ENCODE results near the gene CYP2A13.
"Not testable (repeated sequence)": the region's sequence is repeated elsewhere in the genome, so short reads cannot be mapped to it uniquely, and the experiment has no call there.

The CYP2A13 gene

GRCh38 chr19:41096353-41096752 is 8.1 kb downstream of the CYP2A13 start:
- Histone ChIP-seq H3K27ac (replicated peaks; ENCODE audit: low read length) (no peak overlapping the region), H4K8ac (ENCODE audit: low read depth, low read length) (no peak overlapping the region), H3K4me2 (ENCODE audit: insufficient read depth, low read length, poor library complexity, severe bottlenecking) (no peak overlapping the region), H3K9ac (ENCODE audit: low read depth, low read length, poor library complexity) (no peak overlapping the region), H3K4me3 (ENCODE audit: low read length in 2 of 2) (no peak overlapping the region), H3K18ac (ENCODE audit: low read length) (no peak overlapping the region), H2BK5ac (ENCODE audit: low read length) (no peak overlapping the region), H2AFZ (ENCODE audit: low read length) (no peak overlapping the region), H3K79me1 (ENCODE audit: low read depth, low read length) (no peaks in the 10 kb centered on the region), H2BK15ac (ENCODE audit: low read length) (no peak overlapping the region), H3K14ac (ENCODE audit: low read length) (no peak overlapping the region), H3K36me3 (replicated peaks in 1 of 2; ENCODE audit: control insufficient read depth in 2 of 2, insufficient read depth in 2 of 2, low read length in 2 of 2) (no peaks in the 10 kb centered on the region), H3K4ac (ENCODE audit: low read length) (no peak overlapping the region), H3K23ac (ENCODE audit: low read depth, low read length, poor library complexity) (no peak overlapping the region), H3K4me1 (ENCODE audit: control insufficient read depth in 2 of 2, insufficient read depth in 1 of 2, low read depth in 1 of 2, low read length in 2 of 2) (no peaks in the 10 kb centered on the region), H4K91ac (ENCODE audit: low read depth, low read length, poor library complexity) (no peak overlapping the region), H3K9me3 (replicated peaks in 1 of 2; ENCODE audit: control insufficient read depth in 2 of 2, insufficient read depth in 1 of 2, low read depth in 1 of 2, low read length in 2 of 2) (peaks cover 0 to 1% of the 10 kb centered on the region in 2 donors), H3K27me3 (ENCODE audit: control insufficient read depth in 3 of 3, insufficient read depth in 3 of 3, low read depth in 1 of 3, low read length in 3 of 3) (peaks cover 0 to 2% (median 0%) of the 10 kb centered on the region in 3 experiments), H2BK12ac (ENCODE audit: low read length) (no peak overlapping the region), H2BK120ac (ENCODE audit: low read depth, low read length) (no peak overlapping the region), H2AK5ac (ENCODE audit: low read depth, low read length) (no peak overlapping the region)
- no CpG with 5 or more reads among the region's 7 CpGs for WGBS, 2 donors (ENCODE audit: extremely low coverage in 2 of 2, insufficient read length in 2 of 2, insufficient replicate concordance in 1 of 2)
- DNase-seq (ENCODE audit: low spot score) = no peak

GRCh38 chr19:41097302-41097701 is 9.1 kb downstream of the CYP2A13 start:
- Histone ChIP-seq H2BK5ac (ENCODE audit: low read length) (no peak overlapping the region), H3K4me2 (ENCODE audit: insufficient read depth, low read length, poor library complexity, severe bottlenecking) (no peak overlapping the region), H3K14ac (ENCODE audit: low read length) (no peak overlapping the region), H3K9ac (ENCODE audit: low read depth, low read length, poor library complexity) (no peak overlapping the region), H3K4ac (ENCODE audit: low read length) (no peak overlapping the region), H3K79me1 (ENCODE audit: low read depth, low read length) (no peaks in the 10 kb centered on the region), H3K9me3 (replicated peaks in 1 of 2; ENCODE audit: control insufficient read depth in 2 of 2, insufficient read depth in 1 of 2, low read depth in 1 of 2, low read length in 2 of 2) (peaks cover 0 to 1% of the 10 kb centered on the region in 2 donors), H2BK15ac (ENCODE audit: low read length) (no peak overlapping the region), H3K4me3 (ENCODE audit: low read length in 2 of 2) (no peak overlapping the region), H4K91ac (ENCODE audit: low read depth, low read length, poor library complexity) (no peak overlapping the region), H2AK5ac (ENCODE audit: low read depth, low read length) (no peak overlapping the region), H4K8ac (ENCODE audit: low read depth, low read length) (no peak overlapping the region), H3K27me3 (ENCODE audit: control insufficient read depth in 3 of 3, insufficient read depth in 3 of 3, low read depth in 1 of 3, low read length in 3 of 3) (peaks cover 0 to 2% (median 0%) of the 10 kb centered on the region in 3 experiments), H3K27ac (replicated peaks; ENCODE audit: low read length) (no peak overlapping the region), H2AFZ (ENCODE audit: low read length) (no peak overlapping the region), H3K4me1 (ENCODE audit: control insufficient read depth in 2 of 2, insufficient read depth in 1 of 2, low read depth in 1 of 2, low read length in 2 of 2) (no peaks in the 10 kb centered on the region), H2BK12ac (ENCODE audit: low read length) (no peak overlapping the region), H3K36me3 (replicated peaks in 1 of 2; ENCODE audit: control insufficient read depth in 2 of 2, insufficient read depth in 2 of 2, low read length in 2 of 2) (no peaks in the 10 kb centered on the region), H3K23ac (ENCODE audit: low read depth, low read length, poor library complexity) (no peak overlapping the region), H2BK120ac (ENCODE audit: low read depth, low read length) (no peak overlapping the region), H3K18ac (ENCODE audit: low read length) (no peak overlapping the region)
- DNase-seq (ENCODE audit: low spot score) = no peak
- WGBS, 2 donors (ENCODE audit: extremely low coverage in 2 of 2, insufficient read length in 2 of 2, insufficient replicate concordance in 1 of 2) = no CpG with 5 or more reads among the region's 2 CpGs

- Histone ChIP-seq H3K4me1 (ENCODE audit: control insufficient read depth in 2 of 2, insufficient read depth in 1 of 2, low read depth in 1 of 2, low read length in 2 of 2) (no peaks in the 10 kb centered on the region), H3K4ac (ENCODE audit: low read length) (no peak overlapping the region), H2BK120ac (ENCODE audit: low read depth, low read length) (no peak overlapping the region), H3K4me3 (ENCODE audit: low read length in 2 of 2) (no peak overlapping the region), H3K4me2 (ENCODE audit: insufficient read depth, low read length, poor library complexity, severe bottlenecking) (no peak overlapping the region), H3K36me3 (replicated peaks in 1 of 2; ENCODE audit: control insufficient read depth in 2 of 2, insufficient read depth in 2 of 2, low read length in 2 of 2) (no peaks in the 10 kb centered on the region), H3K18ac (ENCODE audit: low read length) (no peak overlapping the region), H2BK5ac (ENCODE audit: low read length) (no peak overlapping the region), H2BK15ac (ENCODE audit: low read length) (no peak overlapping the region), H3K79me1 (ENCODE audit: low read depth, low read length) (no peaks in the 10 kb centered on the region), H2AK5ac (ENCODE audit: low read depth, low read length) (no peak overlapping the region), H2BK12ac (ENCODE audit: low read length) (no peak overlapping the region), H3K27me3 (ENCODE audit: control insufficient read depth in 3 of 3, insufficient read depth in 3 of 3, low read depth in 1 of 3, low read length in 3 of 3) (no peaks in the 10 kb centered on the region), H4K8ac (ENCODE audit: low read depth, low read length) (peak overlapping the region; percentile 72), H3K9me3 (replicated peaks in 1 of 2; ENCODE audit: control insufficient read depth in 2 of 2, insufficient read depth in 1 of 2, low read depth in 1 of 2, low read length in 2 of 2) (peaks cover 0 to 1% of the 10 kb centered on the region in 2 donors), H4K91ac (ENCODE audit: low read depth, low read length, poor library complexity) (no peak overlapping the region), H2AFZ (ENCODE audit: low read length) (no peak overlapping the region), H3K27ac (replicated peaks; ENCODE audit: low read length) (no peak overlapping the region), H3K9ac (ENCODE audit: low read depth, low read length, poor library complexity) (no peak overlapping the region), H3K23ac (ENCODE audit: low read depth, low read length, poor library complexity) (no peak overlapping the region), H3K14ac (ENCODE audit: low read length) (no peak overlapping the region)
- WGBS, 2 donors (ENCODE audit: extremely low coverage in 2 of 2, insufficient read length in 2 of 2, insufficient replicate concordance in 1 of 2) = no CpG with 5 or more reads among the region's 5 CpGs
- DNase-seq (ENCODE audit: low spot score) = no peak
These were observed 10.5 kb downstream of the CYP2A13 start for GRCh38 chr19:41098762-41099161.

- H3K9ac ChIP-seq (ENCODE audit: low read depth, low read length, poor library complexity); H3K18ac ChIP-seq (ENCODE audit: low read length); H2AFZ ChIP-seq (ENCODE audit: low read length); DNase-seq (ENCODE audit: low spot score); H3K9me3 ChIP-seq (replicated peaks in 1 of 2; ENCODE audit: control insufficient read depth in 2 of 2, insufficient read depth in 1 of 2, low read depth in 1 of 2, low read length in 2 of 2); H3K4ac ChIP-seq (ENCODE audit: low read length); H4K8ac ChIP-seq (ENCODE audit: low read depth, low read length); H2BK15ac ChIP-seq (ENCODE audit: low read length); H3K79me1 ChIP-seq (ENCODE audit: low read depth, low read length); H3K23ac ChIP-seq (ENCODE audit: low read depth, low read length, poor library complexity); H2BK120ac ChIP-seq (ENCODE audit: low read depth, low read length); H3K14ac ChIP-seq (ENCODE audit: low read length); H2BK5ac ChIP-seq (ENCODE audit: low read length); H2BK12ac ChIP-seq (ENCODE audit: low read length); H3K27ac ChIP-seq (replicated peaks; ENCODE audit: low read length); H3K27me3 ChIP-seq (ENCODE audit: control insufficient read depth in 3 of 3, insufficient read depth in 3 of 3, low read depth in 1 of 3, low read length in 3 of 3); H3K36me3 ChIP-seq (replicated peaks in 1 of 2; ENCODE audit: control insufficient read depth in 2 of 2, insufficient read depth in 2 of 2, low read length in 2 of 2); H4K91ac ChIP-seq (ENCODE audit: low read depth, low read length, poor library complexity); H3K4me2 ChIP-seq (ENCODE audit: insufficient read depth, low read length, poor library complexity, severe bottlenecking); H3K4me3 ChIP-seq (ENCODE audit: low read length in 2 of 2); H2AK5ac ChIP-seq (ENCODE audit: low read depth, low read length); H3K4me1 ChIP-seq (ENCODE audit: control insufficient read depth in 2 of 2, insufficient read depth in 1 of 2, low read depth in 1 of 2, low read length in 2 of 2): not testable (repeated sequence)
- no CpG with 5 or more reads among the region's 1 CpG for WGBS, 2 donors (ENCODE audit: extremely low coverage in 2 of 2, insufficient read length in 2 of 2, insufficient replicate concordance in 1 of 2)
These were observed 14.0 kb downstream of the CYP2A13 start for GRCh38 chr19:41102210-41102609.

All from neuronal stem cell (in vitro differentiated cells).